SU-DHL-6 (cell line): ENCODE measurements around the gene PBRM1.

Source experiments
- H2AFZ ChIP-seq: fragments of 200-600 bp; sonication (generic); 2 replicates; pipeline ENCODE4 v1.6.1; 2014; ENCODE audit warnings: low read depth, mild to moderate bottlenecking, moderate library complexity, mixed read lengths, antibody characterized with exemption, low read length; ENCODE audit not compliant: severe bottlenecking
- H3F3A ChIP-seq: fragments of 200-600 bp; shearing (Covaris generic); 2 replicates; pipeline ENCODE4 v1.6.0; 2016; ENCODE audit warnings: antibody characterized with exemption, mild to moderate bottlenecking; ENCODE audit not compliant: insufficient read depth
- H3K27ac ChIP-seq: fragments of 200-600 bp; sonication (generic); 2 replicates; pipeline ENCODE4 v1.5.1; 2016; ENCODE audit warnings: low read depth, mild to moderate bottlenecking, low read length, moderate library complexity, mixed read lengths
- H3K27me3 ChIP-seq: fragments of 200-600 bp; sonication (generic), shearing (Covaris generic); 2 replicates; pipeline ENCODE4 v1.6.0; 2014; ENCODE audit warnings: mild to moderate bottlenecking, low read length
- H3K36me3 ChIP-seq: fragments of 200-600 bp; sonication (generic); 2 replicates; pipeline ENCODE4 v1.6.1; 2014; ENCODE audit warnings: mild to moderate bottlenecking, low read length, mixed read lengths
- H3K4me2 ChIP-seq: fragments of 300-600, 200-600 bp; shearing (Covaris generic), sonication (generic); 2 replicates; pipeline ENCODE4 v1.6.0; 2014; ENCODE audit warnings: low read length, low read depth, mild to moderate bottlenecking; ENCODE audit not compliant: poor library complexity, severe bottlenecking
- H3K4me3 ChIP-seq: fragments of 200-600 bp; sonication (generic); 2 replicates; pipeline ENCODE4 v1.5.1; 2014; ENCODE audit warnings: antibody characterized with exemption, low read length, mild to moderate bottlenecking, mixed read lengths; ENCODE audit not compliant: insufficient read depth, poor library complexity, severe bottlenecking
- H3K79me2 ChIP-seq: fragments of 200-600 bp; sonication (generic); 2 replicates; pipeline ENCODE4 v1.6.1; 2014; ENCODE audit warnings: mild to moderate bottlenecking, low read length, moderate library complexity; ENCODE audit not compliant: insufficient read depth
- H3K9ac ChIP-seq: fragments of 200-600 bp; sonication (generic); 2 replicates; pipeline ENCODE4 v1.7.0; 2014; ENCODE audit warnings: mild to moderate bottlenecking, low read length
- H3K9me2 ChIP-seq: fragments of 200-600 bp; sonication (generic); replicated peaks from 2 replicates; pipeline ENCODE4 v1.6.1; 2014; ENCODE audit warnings: low read length; ENCODE audit not compliant: insufficient read depth
- H3K9me3 ChIP-seq: fragments of 200-600 bp; sonication (generic); 2 replicates; pipeline ENCODE4 v1.6.1; 2014; ENCODE audit warnings: low read length, mixed read lengths; ENCODE audit not compliant: insufficient read depth
- H4K20me1 ChIP-seq: fragments of 200-600 bp; sonication (generic); 2 replicates; pipeline ENCODE4 v1.6.1; 2014; ENCODE audit warnings: low read depth, mild to moderate bottlenecking, antibody characterized with exemption, low read length, moderate library complexity, mixed read lengths
- EZH2phosphoT487 ChIP-seq: fragments of 200-600 bp; sonication (generic), shearing (Covaris generic); conservative IDR thresholded peaks from 2 replicates; pipeline ENCODE4 v1.6.1; 2018; ENCODE audit warnings: mild to moderate bottlenecking, antibody characterized with exemption, low read length, moderate library complexity, mixed read lengths
- TF ChIP-seq, protein P1 (sequence below): fragments of 200-600 bp; sonication (generic); IDR thresholded peaks from one replicate; pipeline ENCODE4 v1.5.1; 2017; ENCODE audit warnings: antibody characterized with exemption, mild to moderate bottlenecking, low read length, moderate library complexity; ENCODE audit not compliant: insufficient read depth, poor library complexity, severe bottlenecking

The PBRM1 gene

DNA sequence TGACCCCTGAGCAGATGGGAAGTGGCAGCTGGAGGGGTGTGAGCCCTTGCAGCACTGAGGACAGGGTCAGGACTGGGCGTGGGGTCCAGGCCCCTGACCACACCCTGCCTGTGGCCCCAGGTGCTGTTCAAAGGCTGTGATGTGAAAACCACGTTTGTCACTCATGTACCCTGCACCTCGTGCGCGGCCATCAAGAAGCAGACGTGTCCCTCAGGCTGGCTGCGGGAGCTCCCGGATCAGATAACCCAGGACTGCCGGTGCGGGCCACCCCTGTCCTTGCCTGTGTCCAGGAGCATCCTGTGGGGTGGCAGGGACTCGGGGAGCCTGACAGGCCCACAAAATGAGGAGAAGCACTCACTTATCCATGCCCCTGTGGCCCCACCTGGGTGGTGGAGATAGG, 184.7 kb downstream of the PBRM1 start:
- no peaks in the 10 kb centered on the region for H3K79me2 ChIP-seq
- no peaks in the 10 kb centered on the region for H3K9me2 ChIP-seq
- TF ChIP-seq EZH2phosphoT487: no peak
- TF ChIP-seq, protein P1, sequence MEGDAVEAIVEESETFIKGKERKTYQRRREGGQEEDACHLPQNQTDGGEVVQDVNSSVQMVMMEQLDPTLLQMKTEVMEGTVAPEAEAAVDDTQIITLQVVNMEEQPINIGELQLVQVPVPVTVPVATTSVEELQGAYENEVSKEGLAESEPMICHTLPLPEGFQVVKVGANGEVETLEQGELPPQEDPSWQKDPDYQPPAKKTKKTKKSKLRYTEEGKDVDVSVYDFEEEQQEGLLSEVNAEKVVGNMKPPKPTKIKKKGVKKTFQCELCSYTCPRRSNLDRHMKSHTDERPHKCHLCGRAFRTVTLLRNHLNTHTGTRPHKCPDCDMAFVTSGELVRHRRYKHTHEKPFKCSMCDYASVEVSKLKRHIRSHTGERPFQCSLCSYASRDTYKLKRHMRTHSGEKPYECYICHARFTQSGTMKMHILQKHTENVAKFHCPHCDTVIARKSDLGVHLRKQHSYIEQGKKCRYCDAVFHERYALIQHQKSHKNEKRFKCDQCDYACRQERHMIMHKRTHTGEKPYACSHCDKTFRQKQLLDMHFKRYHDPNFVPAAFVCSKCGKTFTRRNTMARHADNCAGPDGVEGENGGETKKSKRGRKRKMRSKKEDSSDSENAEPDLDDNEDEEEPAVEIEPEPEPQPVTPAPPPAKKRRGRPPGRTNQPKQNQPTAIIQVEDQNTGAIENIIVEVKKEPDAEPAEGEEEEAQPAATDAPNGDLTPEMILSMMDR: no peak
- no peak overlapping the region for H3K27ac ChIP-seq
- H2AFZ ChIP-seq: no peak overlapping the region
- no peak overlapping the region for H3K9ac ChIP-seq
- H3K36me3 ChIP-seq: no peaks in the 10 kb centered on the region
- H3K4me2 ChIP-seq: no peak overlapping the region
- no peaks in the 10 kb centered on the region; the same call in 1 of the 2 replicates for H4K20me1 ChIP-seq
- no peaks in the 10 kb centered on the region for H3F3A ChIP-seq
- no peak overlapping the region for H3K4me3 ChIP-seq
- H3K9me3 ChIP-seq: no peaks in the 10 kb centered on the region
- H3K27me3 ChIP-seq: no peaks in the 10 kb centered on the region

DNA sequence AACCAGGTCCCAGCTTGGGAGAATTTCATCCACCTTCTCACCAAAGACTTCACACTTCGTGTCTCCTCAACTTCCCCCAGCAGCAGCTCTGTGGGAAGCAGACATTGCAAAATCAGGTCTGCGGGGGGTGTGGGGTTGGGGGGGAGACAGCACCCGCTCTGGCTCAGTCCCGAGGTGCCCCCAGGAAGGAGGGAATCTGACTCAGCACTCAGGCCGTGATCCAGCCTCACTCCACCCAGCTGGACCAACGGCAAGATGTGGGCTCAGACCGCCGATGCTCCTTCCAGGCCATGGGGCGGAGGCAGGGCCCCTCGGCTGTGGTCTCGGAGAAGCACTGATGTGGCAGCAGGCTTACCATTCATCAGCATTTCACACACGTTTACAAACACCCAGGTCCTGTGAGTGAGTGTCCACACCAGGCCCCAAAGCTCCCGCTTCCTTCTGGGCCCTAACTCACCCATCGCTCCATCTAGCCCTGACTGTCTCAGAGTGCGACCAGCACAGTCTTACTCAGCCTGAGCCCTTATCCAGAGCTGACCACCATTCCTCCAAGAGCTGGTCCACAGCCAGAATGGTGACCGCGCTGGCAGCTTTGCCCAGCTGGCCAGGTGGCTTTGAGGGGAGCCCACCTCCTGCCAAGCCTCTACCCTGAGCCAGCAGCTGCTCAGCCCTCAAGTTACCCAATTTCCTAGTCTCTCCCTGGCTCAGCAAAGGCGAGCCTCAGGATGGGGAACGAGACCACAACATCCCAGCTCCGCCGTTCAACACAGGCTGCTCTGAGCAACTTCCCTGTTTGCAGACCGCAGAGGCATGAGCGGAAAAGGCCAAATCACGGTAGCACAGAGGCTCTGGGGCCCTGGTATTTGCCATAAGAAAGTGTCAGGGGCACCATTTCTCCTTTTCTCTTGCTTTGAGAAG, 187.3 kb downstream of the PBRM1 start:
- Histone ChIP-seq H3K9ac (no peak overlapping the region), H3K9me3 (no peaks in the 10 kb centered on the region), H3K36me3 (no peaks in the 10 kb centered on the region), H3K9me2 (no peaks in the 10 kb centered on the region), H3F3A (no peaks in the 10 kb centered on the region), H3K79me2 (no peaks in the 10 kb centered on the region), H2AFZ (no peak overlapping the region), H3K27ac (no peak overlapping the region), H3K4me2 (no peak overlapping the region), H3K27me3 (no peaks in the 10 kb centered on the region), H3K4me3 (no peak overlapping the region), H4K20me1 (no peaks in the 10 kb centered on the region)
- TF ChIP-seq, protein P1: no peak
- TF ChIP-seq EZH2phosphoT487: no peak

DNA sequence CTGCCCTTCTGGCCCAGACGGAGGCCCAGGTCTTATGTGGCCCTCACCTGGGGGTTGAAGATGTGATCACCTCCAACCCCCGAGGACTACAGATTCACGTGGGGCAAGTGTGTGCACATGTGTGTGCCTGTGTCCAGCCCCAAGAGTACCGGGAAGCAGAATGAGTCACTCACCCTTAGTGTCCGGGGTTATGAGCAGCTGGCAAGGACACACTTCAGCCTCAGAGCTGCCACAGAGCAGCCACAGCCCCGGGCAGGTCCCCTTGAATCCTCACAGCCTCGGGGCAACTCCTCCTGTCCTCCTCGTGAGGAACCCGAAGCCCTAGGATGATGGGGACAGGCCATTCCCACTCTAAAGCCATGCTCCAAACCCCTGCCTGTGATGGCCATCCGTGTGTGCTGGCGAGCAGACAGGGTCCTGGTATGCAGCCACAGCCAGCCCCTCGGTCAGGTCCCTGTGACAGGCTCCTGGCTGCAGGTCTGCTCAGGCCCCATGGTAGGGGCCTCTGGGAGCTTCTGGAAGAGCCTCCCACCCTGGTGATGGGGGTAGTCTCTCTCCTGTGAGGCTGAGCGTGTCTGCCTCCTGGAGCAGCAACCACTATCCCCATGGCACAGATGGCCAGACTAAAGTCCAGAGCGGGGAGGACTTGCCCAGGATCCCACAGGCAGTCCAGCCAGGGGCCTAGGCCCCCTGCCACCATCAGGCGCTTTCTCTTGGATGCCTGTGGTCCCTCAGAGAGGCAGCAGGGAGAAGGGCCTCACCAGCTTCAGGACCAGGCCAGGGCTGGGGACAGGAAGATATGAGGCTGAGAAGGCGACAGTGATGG, 189.7 kb downstream of the PBRM1 start:
- Histone ChIP-seq H3K27me3 (no peaks in the 10 kb centered on the region), H3K4me3 (no peak overlapping the region), H2AFZ (no peak overlapping the region), H3K9me3 (no peaks in the 10 kb centered on the region), H3K79me2 (no peaks in the 10 kb centered on the region), H4K20me1 (no peaks in the 10 kb centered on the region), H3K27ac (no peak overlapping the region), H3F3A (no peaks in the 10 kb centered on the region), H3K4me2 (no peak overlapping the region), H3K9ac (no peak overlapping the region), H3K9me2 (no peaks in the 10 kb centered on the region), H3K36me3 (no peaks in the 10 kb centered on the region)
- TF ChIP-seq, protein P1: no peak
- TF ChIP-seq EZH2phosphoT487: no peak
